ENCODE measurements around the gene H2AZ2.

GRCh38 chr7:44880317-44881018 lies 32.6 kb upstream of the H2AZ2 start:
- TF ChIP-seq CTCF (IDR thresholded peaks at IDR 0.05) (no peak), POLR2A (IDR thresholded peaks at IDR 0.05) (no peak)
